ENCODE measurements around the gene PHYHD1.

PHYHD1 gene

GRCh38 chr9:128901822-128902221 is 19.0 kb upstream of the PHYHD1 start:
- no peak for DNase-seq

GRCh38 chr9:128902351-128903078 is 18.3 kb upstream of the PHYHD1 start:
- DNase-seq: peak; percentile 87

GRCh38 chr9:128903079-128903461 is 17.7 kb upstream of the PHYHD1 start:
- no peak for DNase-seq

- no peak for DNase-seq
These were observed 16.7 kb upstream of the PHYHD1 start for GRCh38 chr9:128903871-128904620.

- no peak for DNase-seq
These were observed 14.8 kb upstream of the PHYHD1 start for GRCh38 chr9:128905964-128906363.

GRCh38 chr9:128906741-128907140 is 14.0 kb upstream of the PHYHD1 start:
- DNase-seq: no peak

GRCh38 chr9:128908372-128908771 is 12.4 kb upstream of the PHYHD1 start:
- no peak for DNase-seq

GRCh38 chr9:128909859-128910258 is 10.9 kb upstream of the PHYHD1 start:
- DNase-seq: no peak

- no peak for DNase-seq
These were observed 9.9 kb upstream of the PHYHD1 start for GRCh38 chr9:128910906-128911305.

- DNase-seq: no peak
These were observed 9.2 kb upstream of the PHYHD1 start for GRCh38 chr9:128911529-128912035.

- no peak for DNase-seq
These were observed 8.4 kb upstream of the PHYHD1 start for GRCh38 chr9:128912270-128912853.

- no peak for DNase-seq
These were observed 7.5 kb upstream of the PHYHD1 start for GRCh38 chr9:128913048-128913900.

GRCh38 chr9:128913995-128914772 is 6.6 kb upstream of the PHYHD1 start:
- DNase-seq: no peak

GRCh38 chr9:128916204-128916603 is 4.6 kb upstream of the PHYHD1 start:
- DNase-seq: no peak

GRCh38 chr9:128916745-128917144 is 4.0 kb upstream of the PHYHD1 start:
- no peak for DNase-seq

GRCh38 chr9:128917151-128917849 is 3.5 kb upstream of the PHYHD1 start:
- DNase-seq: no peak

- DNase-seq: no peak
These were observed 1.9 kb upstream of the PHYHD1 start for GRCh38 chr9:128918921-128919320.

GRCh38 chr9:128919402-128920089 is 1.2 kb upstream of the PHYHD1 start:
- DNase-seq: no peak

- no peak for DNase-seq
These were observed 1.3 kb downstream of the PHYHD1 start for GRCh38 chr9:128921881-128922763.

- no peak for DNase-seq
These were observed 2.7 kb downstream of the PHYHD1 start for GRCh38 chr9:128923493-128923883.
